Lower lobe of right lung (tissue), 2 donors: ENCODE measurements around the gene RECQL5. TPM values are rescaled to one million over a fixed set of nuclear protein-coding genes. Genes with fewer than 3 reads are reported as not detected.

Source experiments
- ATAC-seq, 2 donors: fragments of 200-7000 bp; cut with Tn5 transposase; one replicate each; pipeline ENCODE4 v1.9.1; 2020 to 2022; ENCODE audit warnings: mild to moderate bottlenecking in 2 of 2, moderate library complexity in 2 of 2
- DNase-seq: peaks from one replicate; pipeline ENCODE4 v3.0.0-alpha.2; 2020
- H3K27ac ChIP-seq: fragments of 200-600 bp; one replicate; pipeline ENCODE4 v1.8.0; 2022
- H3K27me3 ChIP-seq: fragments of 200-600 bp; one replicate; pipeline ENCODE4 v1.8.0; 2022; ENCODE audit warnings: low read depth
- H3K36me3 ChIP-seq: fragments of 200-600 bp; one replicate; pipeline ENCODE4 v1.8.0; 2022; ENCODE audit warnings: mild to moderate bottlenecking
- H3K4me1 ChIP-seq: fragments of 200-600 bp; one replicate; pipeline ENCODE4 v1.8.0; 2022
- H3K4me3 ChIP-seq: fragments of 200-600 bp; one replicate; pipeline ENCODE4 v1.8.0; 2022; ENCODE audit warnings: mild to moderate bottlenecking
- H3K9me3 ChIP-seq: fragments of 200-600 bp; one replicate; pipeline ENCODE4 v1.8.0; 2022
- CTCF ChIP-seq: fragments of 200-600 bp; IDR thresholded peaks from one replicate; pipeline ENCODE4 v1.8.0; 2022; ENCODE audit warnings: antibody characterized with exemption, mild to moderate bottlenecking
- intact Hi-C: fragments of 100-400 bp; cut with DNase I; formaldehyde crosslinking; loops from one replicate; pipeline ENCODE4 v1.11.0; 2022
- total RNA-seq: library from RNA; stranded (reverse); fragmentation: NEBNext Ultra II Directional; extraction: Animal tissue kit (Norgen Biotek cat#: 25700); gene quantifications from one replicate; pipeline ENCODE4 v1.2.1, GENCODE V29; 2021
- donor health status: DM: no; HTN: yes; CAD: no; lungs with severe emphysema.

The RECQL5 gene
- total RNA-seq, 1 donor from 2014 or later, result 39.4 TPM

- Histone ChIP-seq H3K27me3 (no peaks in the 10 kb centered on the region), H3K36me3 (peaks cover 67% of the 10 kb centered on the region), H3K9me3 (no peaks in the 10 kb centered on the region), H3K4me3 (no peak overlapping the region), H3K27ac (no peak overlapping the region), H3K4me1 (peaks cover 60% of the 10 kb centered on the region)
- DNase-seq (no peak), ATAC-seq (no peak)
- no peak for TF ChIP-seq CTCF
- intact Hi-C loops, result no loop called here
Observed at GRCh38 chr17:75695830-75696271, 28.9 kb upstream of the RECQL5 start.

GRCh38 chr17:75695141-75695829 lies 28.3 kb upstream of the RECQL5 start:
- ATAC-seq (no peak), DNase-seq (no peak)
- peaks cover 60% of the 10 kb centered on the region for H3K4me1 ChIP-seq
- H3K36me3 ChIP-seq, result peaks cover 67% of the 10 kb centered on the region
- H3K4me3 ChIP-seq, result no peak overlapping the region
- intact Hi-C loops, result no loop called here
- no peak for TF ChIP-seq CTCF
- no peaks in the 10 kb centered on the region for H3K27me3 ChIP-seq
- H3K9me3 ChIP-seq, result no peaks in the 10 kb centered on the region
- no peak overlapping the region for H3K27ac ChIP-seq

- no peak for ATAC-seq
- peaks cover 61% of the 10 kb centered on the region for H3K4me1 ChIP-seq
Observed at GRCh38 chr17:75694536-75694935, 27.6 kb upstream of the RECQL5 start.

GRCh38 chr17:75693500-75694481 lies 26.8 kb upstream of the RECQL5 start:
- H3K36me3 ChIP-seq, result peaks cover 59% of the 10 kb centered on the region
- intact Hi-C loops, result no loop called here
- DNase-seq (peak; percentile 70), ATAC-seq (peak; percentile 81 to 84)
- no peaks in the 10 kb centered on the region for H3K9me3 ChIP-seq
- H3K27ac ChIP-seq, result peak overlapping the region; percentile 64
- no peak for TF ChIP-seq CTCF
- H3K27me3 ChIP-seq, result no peaks in the 10 kb centered on the region
- peaks cover 68% of the 10 kb centered on the region for H3K4me1 ChIP-seq
- no peak overlapping the region for H3K4me3 ChIP-seq

More at GRCh38 chr17:75694536-75694935, 27.6 kb upstream of the RECQL5 start:
- H3K4me3 ChIP-seq, result no peak overlapping the region
- DNase-seq, result no peak
- intact Hi-C loops, result no loop called here
- H3K36me3 ChIP-seq, result peaks cover 62% of the 10 kb centered on the region
- no peaks in the 10 kb centered on the region for H3K27me3 ChIP-seq
- H3K9me3 ChIP-seq, result no peaks in the 10 kb centered on the region
- peak overlapping the region; percentile 64 for H3K27ac ChIP-seq
- TF ChIP-seq CTCF, result no peak

- DNase-seq (no peak), ATAC-seq (no peak)
- no peak for TF ChIP-seq CTCF
- Histone ChIP-seq H3K27me3 (no peaks in the 10 kb centered on the region), H3K4me3 (no peak overlapping the region), H3K4me1 (peaks cover 68% of the 10 kb centered on the region), H3K9me3 (no peaks in the 10 kb centered on the region), H3K36me3 (peaks cover 59% of the 10 kb centered on the region), H3K27ac (peak overlapping the region; percentile 5)
- intact Hi-C loops, result no loop called here
Observed at GRCh38 chr17:75692976-75693375, 26.0 kb upstream of the RECQL5 start.
